Retina (tissue), 1 donor: Measurements from ENCODE around the gene NPAS4.
"Not testable (repeated sequence)": the region's sequence is repeated elsewhere in the genome, so short reads cannot be mapped to it uniquely, and the experiment has no call there.

ENCODE experiments used
- DNase-seq: peaks from one replicate; pipeline ENCODE4 v3.0.0-alpha.2; 2016

The NPAS4 gene

GRCh38 chr11:66418168-66418985 is 2.5 kb upstream of the NPAS4 start:
- peak; percentile 52 for DNase-seq

- no peak for DNase-seq
Observed at GRCh38 chr11:66418986-66419308, 1.9 kb upstream of the NPAS4 start.

DNA sequence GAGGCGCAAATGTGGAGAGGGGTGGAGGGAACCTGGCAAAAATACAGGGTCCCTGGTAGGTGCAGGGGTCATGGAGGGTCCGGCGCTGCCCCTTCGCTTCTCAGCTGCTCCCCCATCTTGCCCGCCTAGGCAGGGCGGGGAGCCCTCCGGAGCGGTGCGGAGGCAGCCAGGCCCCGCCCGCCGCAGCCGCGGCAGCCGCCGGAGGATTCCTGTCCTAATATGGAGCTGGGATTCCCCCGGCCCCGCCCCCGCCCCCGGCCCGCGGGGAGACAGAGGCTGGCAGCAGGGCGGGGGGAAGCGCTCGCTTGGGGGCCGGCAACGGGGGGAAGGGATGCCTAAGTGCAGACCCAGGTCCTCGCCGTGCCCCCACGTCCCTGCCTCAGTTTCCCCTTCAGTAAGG is 1.0 kb upstream of the NPAS4 start:
- peak; percentile 23 for DNase-seq

GRCh38 chr11:66421492-66422205 is 814 bp downstream of the NPAS4 start:
- peak; percentile 91 for DNase-seq

- DNase-seq: no peak
Observed at GRCh38 chr11:66426314-66426713, 5.5 kb downstream of the NPAS4 start.

DNA sequence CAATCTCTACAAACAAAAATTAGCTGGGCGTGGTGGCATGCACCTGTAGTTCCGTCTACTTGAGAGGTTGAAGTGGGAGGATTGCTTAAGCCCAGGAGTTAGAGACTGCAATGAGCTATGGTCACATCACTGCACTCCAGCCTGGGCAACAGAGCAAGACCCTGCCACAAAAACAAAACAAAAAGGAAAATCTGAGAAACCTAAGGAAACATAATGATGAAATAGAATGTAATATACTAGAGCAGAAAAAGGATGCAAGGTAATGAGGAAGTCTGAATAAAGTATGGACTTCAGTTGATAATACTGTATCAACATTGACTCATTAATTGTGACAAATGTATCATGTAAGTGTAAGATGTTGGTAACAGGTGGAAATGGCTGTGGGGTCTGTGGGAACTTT is 8.1 kb downstream of the NPAS4 start:
- DNase-seq: no peak

DNA sequence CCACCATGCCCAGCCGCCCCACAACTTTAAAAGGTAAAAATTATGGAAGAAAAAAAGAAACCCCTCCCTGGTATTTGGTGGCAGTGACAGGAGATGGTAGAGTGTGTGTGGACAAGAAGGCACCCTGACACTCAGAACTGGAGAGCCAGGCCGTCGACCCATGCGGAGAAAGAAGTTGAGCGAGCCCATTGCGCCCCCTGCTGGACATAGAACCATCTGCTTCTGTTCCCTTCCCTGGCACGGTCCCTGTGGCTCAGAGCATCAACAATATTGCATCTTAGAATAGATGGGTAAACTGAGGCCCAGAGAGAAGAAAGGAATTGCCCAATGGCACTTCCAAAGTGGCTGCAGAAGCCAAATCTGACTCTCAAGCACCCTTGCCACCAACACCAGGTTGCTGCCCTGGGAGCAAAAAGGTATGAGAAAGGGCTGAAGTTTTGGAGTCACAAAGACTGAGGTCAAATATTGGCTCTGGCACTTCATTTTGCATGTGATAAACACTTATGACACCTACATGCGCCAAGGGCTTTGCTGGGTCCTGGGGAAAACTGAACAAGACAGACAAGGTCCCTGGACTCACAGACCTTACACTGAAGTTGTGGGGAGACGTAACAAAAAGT is 9.3 kb downstream of the NPAS4 start:
- peak; percentile 80 for DNase-seq

DNA sequence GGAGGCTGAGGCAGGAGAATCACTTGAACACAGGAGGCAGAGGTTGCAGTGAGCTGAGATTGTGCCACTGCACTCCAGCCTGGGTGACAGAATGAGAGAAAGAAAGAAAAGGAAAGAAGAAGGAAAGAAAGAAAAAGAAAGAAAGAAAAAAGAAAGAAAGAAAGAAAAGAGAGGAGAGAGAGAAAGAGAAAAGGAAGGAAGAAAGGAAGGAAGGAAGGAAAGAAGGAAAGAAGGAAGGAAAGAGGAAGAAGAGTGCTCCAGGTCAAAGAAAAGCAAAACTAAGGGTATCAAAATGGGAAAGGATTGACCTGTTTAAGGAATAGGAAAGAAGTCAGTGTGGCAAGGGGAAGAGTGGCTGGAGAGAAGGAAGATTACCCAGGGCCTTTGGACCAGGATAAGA is 10.5 kb downstream of the NPAS4 start:
- not testable (repeated sequence) for DNase-seq

GRCh38 chr11:66431871-66432329 is 11.1 kb downstream of the NPAS4 start:
- not testable (repeated sequence) for DNase-seq

- no peak for DNase-seq
Observed at GRCh38 chr11:66432597-66432996, 11.8 kb downstream of the NPAS4 start.

- DNase-seq: no peak
Observed at GRCh38 chr11:66437979-66438503, 17.2 kb downstream of the NPAS4 start.

DNA sequence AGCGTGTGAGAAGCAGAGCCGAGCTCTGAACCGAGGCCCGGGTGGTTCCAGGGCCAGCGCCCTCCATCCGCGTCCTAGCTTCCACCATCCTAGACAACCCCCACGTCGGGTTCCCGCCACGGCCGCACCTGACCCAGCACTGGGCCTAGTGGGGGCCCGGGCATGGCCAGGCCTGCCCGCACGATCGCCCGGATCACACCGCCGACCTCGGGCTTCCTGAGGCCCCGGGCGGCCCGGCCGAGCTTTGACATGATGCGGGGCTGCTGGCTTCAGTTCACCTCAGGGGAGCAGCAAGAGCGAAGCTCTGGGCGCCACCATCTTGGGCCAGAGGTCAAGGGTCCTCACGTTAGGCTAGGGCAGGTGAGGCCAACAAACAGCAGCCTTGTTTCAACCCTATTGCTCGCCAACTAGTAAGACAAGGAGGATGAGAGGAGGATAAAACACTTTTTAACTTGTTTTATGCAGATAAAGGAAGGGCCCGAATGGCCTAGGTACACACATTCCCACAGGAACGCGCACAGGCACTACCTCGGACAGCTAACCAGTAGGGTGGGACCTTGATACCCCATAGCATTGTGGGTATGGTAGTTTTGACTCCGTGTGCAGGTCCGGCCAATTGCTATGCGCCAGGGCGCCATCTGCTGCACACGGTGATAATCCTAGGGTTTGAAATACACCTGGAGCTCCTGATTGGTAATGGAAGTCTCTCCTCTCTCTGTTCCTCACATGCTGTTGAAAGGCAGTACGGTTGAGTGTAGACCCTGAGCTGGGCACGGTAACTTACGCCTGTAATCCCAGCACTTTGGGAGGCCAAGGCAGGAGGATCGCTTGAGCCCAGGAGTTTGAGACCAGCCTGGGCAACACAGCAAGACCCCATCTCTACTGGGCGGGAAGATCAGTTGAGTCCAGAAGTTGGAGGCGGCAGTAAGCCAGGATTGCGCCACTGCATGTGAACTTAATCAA is 17.9 kb downstream of the NPAS4 start, which contains the start of gene MRPL11:
MRPL11 (minus strand) TSS at position 345 of the 963 bp plus-strand sequence; CDS start at position 251, 94 bp downstream.
- peak; percentile 97 for DNase-seq

DNA sequence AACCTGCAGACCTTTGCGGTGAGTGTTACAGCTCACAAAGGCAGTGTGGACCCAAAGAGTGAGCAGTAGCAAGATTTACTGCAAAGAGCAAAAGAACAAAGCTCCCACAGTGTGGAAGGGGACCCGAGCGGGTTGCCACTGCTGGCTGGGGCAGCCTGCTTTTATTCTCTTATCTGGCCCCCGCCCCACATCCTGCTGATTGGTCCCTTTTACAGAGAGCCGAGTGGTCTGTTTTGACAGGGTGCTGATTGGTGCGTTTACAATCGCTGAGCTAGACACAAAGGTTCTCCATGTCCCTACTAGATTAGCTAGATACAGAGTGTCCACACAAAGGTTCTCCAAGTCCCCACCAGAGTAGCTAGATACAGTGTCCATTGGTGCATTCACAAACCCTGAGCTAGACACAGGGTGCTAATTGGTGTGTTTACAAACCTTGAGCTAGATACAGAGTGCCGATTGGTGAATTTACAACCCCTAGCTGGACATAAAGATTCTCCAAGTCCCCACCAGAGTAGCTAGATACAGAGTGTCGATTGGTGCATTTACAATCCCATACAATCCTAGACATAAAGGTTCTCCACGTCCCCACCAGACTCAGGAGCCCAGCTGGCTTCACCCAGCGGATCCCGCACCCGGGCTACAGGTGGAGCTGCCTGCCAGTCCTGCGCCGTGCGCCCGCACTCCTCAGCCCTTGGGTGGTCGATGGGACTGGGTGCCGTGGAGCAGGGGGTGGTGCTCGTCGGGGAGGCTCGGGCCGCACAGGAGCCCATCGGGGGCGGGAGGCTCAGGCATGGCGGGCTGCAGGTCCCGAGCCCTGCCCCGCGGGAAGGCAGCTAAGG is 19.5 kb downstream of the NPAS4 start:
- DNase-seq: not testable (repeated sequence)

DNA sequence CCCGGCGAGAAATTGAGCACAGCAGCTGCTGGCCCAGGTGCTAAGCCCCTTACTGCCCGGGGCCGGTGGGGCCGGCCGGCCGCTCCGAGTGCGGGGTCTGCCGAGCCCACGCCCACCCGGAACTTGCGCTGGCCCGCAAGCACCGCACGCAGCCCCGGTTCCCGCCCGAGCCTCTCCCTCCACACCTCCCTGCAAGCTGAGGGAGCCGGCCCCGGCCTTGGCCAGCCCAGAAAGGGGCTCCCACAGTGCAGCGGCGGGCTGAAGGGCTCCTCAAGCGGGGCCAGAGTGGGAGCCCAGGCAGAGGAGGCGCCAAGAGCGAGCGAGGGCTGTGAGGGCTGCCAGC is 20.1 kb downstream of the NPAS4 start:
- DNase-seq: not testable (repeated sequence)

GRCh38 chr11:66443602-66444001 is 22.8 kb downstream of the NPAS4 start:
- no peak for DNase-seq

- DNase-seq: no peak
Observed at GRCh38 chr11:66447012-66447411, 26.2 kb downstream of the NPAS4 start.

DNA sequence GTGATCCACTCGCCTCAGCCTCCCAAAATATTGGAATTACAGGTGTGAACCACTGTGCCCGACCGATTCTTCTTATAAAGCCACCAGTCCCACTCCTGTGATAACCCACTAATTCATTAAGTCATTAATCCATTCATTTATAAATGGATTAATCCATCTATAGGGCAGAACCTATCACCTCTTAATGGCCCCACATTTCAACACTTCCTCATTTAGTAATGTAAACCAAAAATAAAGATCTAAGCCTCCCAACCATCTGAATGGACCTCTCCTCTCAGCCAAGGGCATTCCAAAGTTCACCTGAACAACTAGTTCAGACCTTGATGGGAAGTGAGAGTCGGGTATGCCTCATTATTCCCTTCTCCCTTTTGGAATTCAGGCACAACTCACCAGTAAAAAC is 27.7 kb downstream of the NPAS4 start:
- no peak for DNase-seq

- no peak for DNase-seq
Observed at GRCh38 chr11:66450560-66450959, 29.7 kb downstream of the NPAS4 start.

GRCh38 chr11:66451663-66452062 is 30.8 kb downstream of the NPAS4 start:
- no peak for DNase-seq

DNA sequence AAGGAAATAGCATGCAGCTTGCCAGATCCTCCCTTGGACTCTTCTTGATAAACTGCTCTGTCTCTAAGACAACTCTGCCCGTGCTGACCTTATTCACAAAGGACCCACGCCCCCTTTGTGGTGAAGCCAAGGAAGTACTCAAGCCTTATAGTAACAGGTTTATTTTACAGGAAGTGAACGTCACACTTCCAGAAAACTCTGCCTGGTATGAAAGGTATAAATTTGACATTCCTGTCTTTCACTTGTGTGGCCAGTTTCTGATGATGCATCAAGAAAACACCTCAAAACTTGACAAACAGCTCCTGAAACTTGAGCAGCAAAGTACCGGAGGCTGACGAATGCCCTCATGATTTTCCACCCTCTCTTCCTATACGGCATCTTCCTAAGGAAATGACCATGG is 33.4 kb downstream of the NPAS4 start:
- no peak for DNase-seq

DNA sequence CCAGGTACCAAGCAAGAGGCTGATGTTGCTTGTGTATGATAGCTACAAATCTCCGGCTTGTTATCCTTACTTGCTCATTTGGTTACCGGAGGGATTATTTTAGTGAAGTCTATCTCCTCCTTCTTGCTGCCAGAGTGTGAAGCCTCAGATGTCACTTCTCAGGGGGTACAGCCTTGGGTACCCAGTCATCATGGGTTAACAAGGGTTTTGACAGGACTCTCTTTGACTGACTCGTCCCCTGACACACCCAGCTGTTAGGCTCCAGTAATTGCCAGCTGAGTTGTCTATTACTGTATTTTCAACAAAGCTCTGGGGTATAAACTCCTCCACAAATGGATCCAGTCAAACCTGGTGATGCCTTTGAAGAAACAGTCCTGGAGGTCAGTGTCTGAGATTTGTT is 34.0 kb downstream of the NPAS4 start:
- no peak for DNase-seq
